OCI-LY1 (cell line): Measurements from ENCODE around the gene HPS6.

Experiments used
- H2AFZ ChIP-seq: fragments of 200-600 bp; sonication (generic), shearing (Covaris generic); 2 replicates; pipeline ENCODE4 v1.6.0; 2014; ENCODE audit warnings: antibody characterized with exemption, mild to moderate bottlenecking, low read length
- H3F3A ChIP-seq: fragments of 200-600 bp; sonication (generic), shearing (Covaris generic); 2 replicates; pipeline ENCODE4 v1.6.0; 2014; ENCODE audit warnings: mild to moderate bottlenecking, antibody characterized with exemption, low read length, moderate library complexity; ENCODE audit not compliant: insufficient read depth
- H3K27ac ChIP-seq: fragments of 200-600 bp; sonication (generic); 2 replicates; pipeline ENCODE4 v1.5.1; 2014; ENCODE audit warnings: low read length, mixed run types, mild to moderate bottlenecking, low read depth; ENCODE audit not compliant: poor library complexity, severe bottlenecking
- H3K27me3 ChIP-seq: fragments of 200-600 bp; sonication (generic); 2 replicates; pipeline ENCODE4 v1.6.0; 2014; ENCODE audit warnings: antibody characterized with exemption, mild to moderate bottlenecking, low read length, moderate library complexity; ENCODE audit not compliant: insufficient read depth
- H3K36me3 ChIP-seq: fragments of 200-600 bp; sonication (generic); 2 replicates; pipeline ENCODE4 v1.6.1; 2014; ENCODE audit warnings: mild to moderate bottlenecking, antibody characterized with exemption, low read length, moderate library complexity, mixed read lengths; ENCODE audit not compliant: insufficient read depth
- H3K4me1 ChIP-seq: fragments of 200-600 bp; sonication (generic); 2 replicates; pipeline ENCODE4 v1.5.1; 2014; ENCODE audit warnings: mild to moderate bottlenecking, low read length, moderate library complexity; ENCODE audit not compliant: insufficient read depth, severe bottlenecking
- H3K4me2 ChIP-seq: fragments of 200-600 bp; sonication (generic), shearing (Covaris generic); 2 replicates; pipeline ENCODE4 v1.6.1; 2014; ENCODE audit warnings: low read length
- H3K4me3 ChIP-seq: fragments of 200-600 bp; sonication (generic); 2 replicates; pipeline ENCODE4 v1.5.1; 2014; ENCODE audit warnings: low read length, low read depth, mild to moderate bottlenecking, mixed read lengths; ENCODE audit not compliant: poor library complexity, severe bottlenecking
- H3K79me2 ChIP-seq: fragments of 200-600 bp; shearing (Covaris generic); 2 replicates; pipeline ENCODE4 v1.6.1; 2016; ENCODE audit warnings: mixed run types, low read length, mixed read lengths; ENCODE audit not compliant: insufficient read depth
- H3K9ac ChIP-seq: fragments of 200-600 bp; sonication (generic), shearing (Covaris generic); 2 replicates; pipeline ENCODE4 v1.6.1; 2014; ENCODE audit warnings: mild to moderate bottlenecking, low read length, mixed read lengths
- H3K9me2 ChIP-seq: fragments of 200-600 bp; sonication (generic), shearing (Covaris generic); 2 replicates; pipeline ENCODE4 v1.6.1; 2014; ENCODE audit warnings: low read depth, mild to moderate bottlenecking, low read length, mixed read lengths
- H3K9me3 ChIP-seq: fragments of 200-600 bp; shearing (Covaris generic); 2 replicates; pipeline ENCODE4 v1.6.1; 2014; ENCODE audit warnings: low read length, mixed read lengths
- H4K20me1 ChIP-seq: fragments of 200-600 bp; sonication (generic), shearing (Covaris generic); 2 replicates; pipeline ENCODE4 v1.6.0; 2016; ENCODE audit warnings: mild to moderate bottlenecking, low read length; ENCODE audit not compliant: insufficient read depth
- EZH2 ChIP-seq: fragments of 200-600 bp; sonication (generic), shearing (Covaris generic); IDR thresholded peaks from 2 replicates; pipeline ENCODE4 v1.8.0; 2017; ENCODE audit warnings: borderline replicate concordance, mixed run types, mild to moderate bottlenecking, antibody characterized with exemption, low read length, moderate library complexity, mixed read lengths
- TF ChIP-seq, protein P1 (sequence below): fragments of 200-600 bp; sonication (generic), shearing (Covaris generic); IDR thresholded peaks from 2 replicates; pipeline ENCODE4 v1.5.1; 2017; ENCODE audit warnings: mild to moderate bottlenecking, antibody characterized with exemption, low read length, moderate library complexity, mixed read lengths

The HPS6 gene

DNA sequence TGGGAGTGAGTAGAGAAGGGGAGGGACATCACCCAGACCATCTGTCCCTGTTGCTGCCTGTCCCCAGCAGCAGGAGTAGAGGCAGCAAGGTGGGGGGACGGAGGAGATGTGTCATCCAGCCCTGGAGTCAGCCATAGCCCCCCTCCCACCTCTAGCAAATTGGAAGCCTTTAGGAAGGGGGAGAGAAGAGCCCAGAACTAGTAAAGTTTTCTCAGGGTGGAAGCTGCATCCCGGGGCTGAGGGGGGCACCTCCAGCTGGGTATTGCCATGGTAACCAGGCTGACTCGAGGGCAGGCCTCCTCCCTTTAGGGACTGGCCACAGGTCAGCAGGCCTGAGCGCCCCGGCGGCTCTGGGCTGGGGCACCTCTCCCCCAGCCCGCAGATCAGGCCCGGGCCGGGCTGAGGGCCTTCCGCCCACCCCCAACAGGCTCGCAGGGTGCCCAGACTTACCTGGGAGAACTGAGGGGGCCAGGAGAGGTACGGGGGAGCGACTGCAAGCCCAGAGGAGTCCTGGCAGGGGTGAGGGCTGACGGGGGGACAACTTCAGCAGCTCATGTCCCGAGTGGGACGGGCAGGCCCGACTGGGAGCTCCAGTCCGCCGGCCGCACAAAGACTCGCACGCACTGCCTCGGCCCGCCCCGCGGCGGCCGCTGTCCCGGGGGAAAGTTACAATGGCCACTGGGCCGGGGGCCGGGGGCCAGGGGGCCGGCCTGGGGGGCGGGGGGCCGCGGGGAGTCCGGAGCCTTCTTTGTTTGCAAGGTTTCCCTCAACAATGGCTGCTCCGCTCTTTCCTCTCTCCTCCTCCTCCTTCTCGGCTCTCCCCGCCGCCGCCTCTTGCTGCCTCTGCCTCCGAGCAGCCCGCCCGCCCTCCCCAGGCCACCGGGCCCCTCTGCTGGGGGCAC is 49.1 kb downstream of the HPS6 start:
- peak overlapping the region; percentile 92 for H3K4me2 ChIP-seq
- H3K36me3 ChIP-seq = peaks cover 21% of the 10 kb centered on the region; the same call in 1 of the 2 replicates
- TF ChIP-seq, protein P1, sequence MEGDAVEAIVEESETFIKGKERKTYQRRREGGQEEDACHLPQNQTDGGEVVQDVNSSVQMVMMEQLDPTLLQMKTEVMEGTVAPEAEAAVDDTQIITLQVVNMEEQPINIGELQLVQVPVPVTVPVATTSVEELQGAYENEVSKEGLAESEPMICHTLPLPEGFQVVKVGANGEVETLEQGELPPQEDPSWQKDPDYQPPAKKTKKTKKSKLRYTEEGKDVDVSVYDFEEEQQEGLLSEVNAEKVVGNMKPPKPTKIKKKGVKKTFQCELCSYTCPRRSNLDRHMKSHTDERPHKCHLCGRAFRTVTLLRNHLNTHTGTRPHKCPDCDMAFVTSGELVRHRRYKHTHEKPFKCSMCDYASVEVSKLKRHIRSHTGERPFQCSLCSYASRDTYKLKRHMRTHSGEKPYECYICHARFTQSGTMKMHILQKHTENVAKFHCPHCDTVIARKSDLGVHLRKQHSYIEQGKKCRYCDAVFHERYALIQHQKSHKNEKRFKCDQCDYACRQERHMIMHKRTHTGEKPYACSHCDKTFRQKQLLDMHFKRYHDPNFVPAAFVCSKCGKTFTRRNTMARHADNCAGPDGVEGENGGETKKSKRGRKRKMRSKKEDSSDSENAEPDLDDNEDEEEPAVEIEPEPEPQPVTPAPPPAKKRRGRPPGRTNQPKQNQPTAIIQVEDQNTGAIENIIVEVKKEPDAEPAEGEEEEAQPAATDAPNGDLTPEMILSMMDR = no peak
- no peak for TF ChIP-seq EZH2
- H3F3A ChIP-seq = no peaks in the 10 kb centered on the region
- no peaks in the 10 kb centered on the region for H3K27me3 ChIP-seq
- H3K4me3 ChIP-seq = peak overlapping the region; percentile 76
- H3K79me2 ChIP-seq = peaks cover 18% of the 10 kb centered on the region
- no peak overlapping the region for H2AFZ ChIP-seq
- H3K9me3 ChIP-seq = no peaks in the 10 kb centered on the region
- H3K9ac ChIP-seq = peak overlapping the region; percentile 82
- peak overlapping the region; percentile 28 for H3K27ac ChIP-seq
- H3K9me2 ChIP-seq = no peaks in the 10 kb centered on the region
- no peaks in the 10 kb centered on the region for H4K20me1 ChIP-seq
- H3K4me1 ChIP-seq = peaks cover 56% of the 10 kb centered on the region

DNA sequence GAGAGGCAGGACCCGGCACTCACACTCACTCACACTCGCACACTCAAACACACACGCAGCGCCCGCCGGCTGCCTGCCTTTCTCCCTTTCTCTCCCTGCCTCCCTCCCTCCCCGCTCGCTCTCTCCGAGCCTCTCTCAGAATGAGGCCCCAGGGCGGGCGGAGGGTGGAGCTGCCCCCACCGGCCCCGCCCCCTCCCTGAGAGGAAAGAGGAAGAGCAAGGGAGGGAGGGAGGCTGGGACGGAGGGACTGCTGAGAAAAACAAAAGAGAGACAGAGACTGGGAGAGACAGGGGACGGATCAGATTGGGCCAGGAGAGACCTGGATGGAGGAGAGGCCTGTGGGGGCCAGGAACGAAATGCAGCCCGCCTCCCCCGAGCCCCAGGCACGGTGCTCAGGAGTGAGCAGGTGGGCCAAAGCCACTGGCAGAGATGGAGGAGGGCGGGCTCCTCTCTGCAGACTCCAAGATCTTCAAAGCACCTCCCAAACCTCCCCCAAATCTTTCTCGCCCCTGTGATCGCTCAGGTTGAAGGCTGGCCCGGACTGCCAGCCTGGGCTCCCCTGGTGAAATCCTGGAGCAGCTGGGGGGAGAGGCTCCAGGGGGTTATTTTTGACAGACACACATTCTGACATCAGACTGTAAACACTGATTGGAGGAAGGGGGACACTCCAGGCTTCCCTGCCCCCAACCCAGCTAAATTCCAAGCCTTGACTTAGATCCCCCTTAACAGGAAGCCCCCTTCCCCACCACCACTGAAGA is 49.9 kb downstream of the HPS6 start:
- Histone ChIP-seq H3K27me3 (no peaks in the 10 kb centered on the region), H3K4me2 (peak overlapping the region; percentile 75), H3K4me1 (peaks cover 60% of the 10 kb centered on the region), H3K9ac (peak overlapping the region; percentile 82), H2AFZ (no peak overlapping the region), H3K9me3 (no peaks in the 10 kb centered on the region), H3K4me3 (peak overlapping the region; percentile 76), H3K9me2 (no peaks in the 10 kb centered on the region), H4K20me1 (no peaks in the 10 kb centered on the region), H3K27ac (peak overlapping the region; percentile 81), H3F3A (no peaks in the 10 kb centered on the region), H3K79me2 (peaks cover 18% of the 10 kb centered on the region), H3K36me3 (peaks cover 13% of the 10 kb centered on the region; the same call in 1 of the 2 replicates)
- TF ChIP-seq EZH2 = no peak
- TF ChIP-seq, protein P1 = no peak

DNA sequence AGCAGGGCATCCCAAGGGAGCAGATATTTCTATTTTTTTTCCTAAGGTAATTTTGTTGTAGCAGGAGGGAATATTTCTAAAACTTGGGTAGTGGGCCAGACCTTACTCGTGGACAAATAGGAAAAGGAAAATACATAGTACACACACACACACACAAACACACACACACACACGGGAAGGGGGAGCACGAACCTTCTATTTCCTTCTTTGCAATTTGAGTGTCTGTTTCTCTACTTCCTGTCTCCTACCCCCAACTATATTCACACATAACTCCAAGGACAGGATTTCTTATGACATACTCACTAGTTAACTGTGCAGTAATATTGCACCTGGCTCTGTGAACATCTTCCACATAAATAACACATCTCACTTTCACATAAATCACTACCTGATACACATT is 50.6 kb downstream of the HPS6 start:
- Histone ChIP-seq H4K20me1 (no peaks in the 10 kb centered on the region), H3K79me2 (peaks cover 18% of the 10 kb centered on the region), H3K4me1 (peaks cover 60% of the 10 kb centered on the region), H3K4me3 (peak overlapping the region; percentile 76), H3K4me2 (peak overlapping the region; percentile 75), H3K27ac (peak overlapping the region; percentile 81), H3K9ac (peak overlapping the region; percentile 82), H3F3A (no peaks in the 10 kb centered on the region), H2AFZ (no peak overlapping the region), H3K27me3 (no peaks in the 10 kb centered on the region), H3K9me2 (no peaks in the 10 kb centered on the region), H3K9me3 (no peaks in the 10 kb centered on the region), H3K36me3 (peaks cover 7% of the 10 kb centered on the region; the same call in 1 of the 2 replicates)
- TF ChIP-seq, protein P1 = no peak
